SJCRH30 (cell line): ENCODE results near the gene ULK1. TPM values are rescaled to one million over a fixed set of nuclear protein-coding genes. Genes with fewer than 3 reads are reported as not detected.
"Not testable (repeated sequence)": the region's sequence is repeated elsewhere in the genome, so short reads cannot be mapped to it uniquely, and the experiment has no call there.

Source experiments
- DNase-seq, 2 experiments: peaks; one replicate each; pipeline ENCODE4 v3.0.0-alpha.2; 2015 to 2020
- H3K27ac ChIP-seq: fragments of 250-450 bp; sonication (Bioruptor Pico); 2 replicates; pipeline ENCODE4 v1.5.1; 2020; ENCODE audit warnings: mild to moderate bottlenecking, moderate library complexity
- H3K27me3 ChIP-seq: fragments of 250-450 bp; sonication (Bioruptor Pico); 2 replicates; pipeline ENCODE4 v1.5.1; 2020; ENCODE audit warnings: mild to moderate bottlenecking, moderate library complexity
- H3K36me3 ChIP-seq: fragments of 250-450 bp; sonication (Bioruptor Pico); 2 replicates; pipeline ENCODE4 v1.5.1; 2020; ENCODE audit warnings: mild to moderate bottlenecking, moderate library complexity
- H3K4me1 ChIP-seq: fragments of 250-450 bp; sonication (Bioruptor Pico); 2 replicates; pipeline ENCODE4 v1.5.1; 2020; ENCODE audit warnings: mild to moderate bottlenecking, moderate library complexity
- H3K4me3 ChIP-seq: fragments of 250-450 bp; sonication (Bioruptor Pico); 2 replicates; pipeline ENCODE4 v1.5.1; 2020; ENCODE audit warnings: mild to moderate bottlenecking, moderate library complexity
- H3K9me3 ChIP-seq: fragments of 250-450 bp; sonication (Bioruptor Pico); replicated peaks from 2 replicates; pipeline ENCODE4 v1.5.1; 2020; ENCODE audit warnings: mild to moderate bottlenecking, moderate library complexity
- total RNA-seq: library from RNA; depleted of rRNA; stranded (reverse); fragments of >200 nt; shearing (Covaris generic); gene quantifications from 2 replicates; pipeline ENCODE4 v1.2.3, GENCODE V29; 2014

ULK1 gene
- total RNA-seq, 1 experiment from 2014 or later, result 7.2 TPM

GRCh38 chr12:131943389-131943788 is 49.0 kb downstream of the ULK1 start:
- peaks cover 32% of the 10 kb centered on the region for H3K36me3 ChIP-seq
- H3K4me1 ChIP-seq, result no peaks in the 10 kb centered on the region
- no peaks in the 10 kb centered on the region for H3K9me3 ChIP-seq
- H3K27me3 ChIP-seq, result no peaks in the 10 kb centered on the region
- DNase-seq, result no peak
- no peak overlapping the region for H3K27ac ChIP-seq
- no peak overlapping the region for H3K4me3 ChIP-seq

- Histone ChIP-seq H3K9me3 (no peaks in the 10 kb centered on the region), H3K4me3 (no peak overlapping the region), H3K27ac (no peak overlapping the region), H3K27me3 (no peaks in the 10 kb centered on the region), H3K36me3 (peaks cover 31% of the 10 kb centered on the region), H3K4me1 (no peaks in the 10 kb centered on the region)
- DNase-seq, result no peak
Observed at GRCh38 chr12:131943876-131944275, 49.5 kb downstream of the ULK1 start.

GRCh38 chr12:131944601-131945251 is 50.3 kb downstream of the ULK1 start:
- Histone ChIP-seq H3K27me3 (no peaks in the 10 kb centered on the region), H3K36me3 (peaks cover 31% of the 10 kb centered on the region), H3K27ac (no peak overlapping the region), H3K9me3 (no peaks in the 10 kb centered on the region), H3K4me3 (no peak overlapping the region), H3K4me1 (no peaks in the 10 kb centered on the region)
- DNase-seq, result no peak

GRCh38 chr12:131946757-131947156 is 52.3 kb downstream of the ULK1 start:
- Histone ChIP-seq H3K4me1 (no peaks in the 10 kb centered on the region), H3K36me3 (peaks cover 21% of the 10 kb centered on the region), H3K4me3 (no peak overlapping the region), H3K9me3 (no peaks in the 10 kb centered on the region), H3K27me3 (no peaks in the 10 kb centered on the region), H3K27ac (no peak overlapping the region)
- DNase-seq, result no peak

- no peaks in the 10 kb centered on the region for H3K4me1 ChIP-seq
- H3K27ac ChIP-seq, result no peak overlapping the region
- H3K4me3 ChIP-seq, result no peak overlapping the region
- H3K27me3 ChIP-seq, result no peaks in the 10 kb centered on the region
- DNase-seq, result no peak
- H3K36me3 ChIP-seq, result peaks cover 16% of the 10 kb centered on the region
- H3K9me3 ChIP-seq, result no peaks in the 10 kb centered on the region
Observed at GRCh38 chr12:131947482-131948027, 53.1 kb downstream of the ULK1 start.

GRCh38 chr12:131948166-131948712 is 53.8 kb downstream of the ULK1 start:
- Histone ChIP-seq H3K36me3 (peaks cover 9% of the 10 kb centered on the region), H3K9me3 (no peaks in the 10 kb centered on the region), H3K27ac (no peak overlapping the region), H3K4me3 (no peak overlapping the region), H3K4me1 (no peaks in the 10 kb centered on the region), H3K27me3 (no peaks in the 10 kb centered on the region)
- no peak for DNase-seq

GRCh38 chr12:131948713-131949430 is 54.5 kb downstream of the ULK1 start:
- H3K4me3 ChIP-seq, result peak overlapping the region; percentile 86
- H3K27ac ChIP-seq, H3K9me3 ChIP-seq, H3K4me1 ChIP-seq, H3K36me3 ChIP-seq, H3K27me3 ChIP-seq, DNase-seq: not testable (repeated sequence)

- H3K4me3 ChIP-seq, result peak within 1 kb of the TSS; percentile 86
Observed at GRCh38 chr12:131949431-131950181, 55.2 kb downstream of the ULK1 start, which contains the start of gene EP400. TSS of gene EP400 (plus strand) at chr12:131949942. CDS start at chr12:131960620, 10,678 bp downstream.

GRCh38 chr12:131950182-131950913 is 55.9 kb downstream of the ULK1 start:
- Histone ChIP-seq H3K4me1 (no peaks in the 10 kb centered on the region), H3K27ac (peak overlapping the region; percentile 53), H3K4me3 (peak overlapping the region; percentile 86), H3K27me3 (no peaks in the 10 kb centered on the region), H3K36me3 (no peaks in the 10 kb centered on the region), H3K9me3 (no peaks in the 10 kb centered on the region)
- DNase-seq, result peak; percentile 23 to 35

More at GRCh38 chr12:131949431-131950181, 55.2 kb downstream of the ULK1 start, which contains the start of gene EP400:
- no peaks in the 10 kb centered on the region for H3K9me3 ChIP-seq
- H3K27ac ChIP-seq, result peak within 1 kb of the TSS; percentile 53
- H3K4me1 ChIP-seq, result no peaks in the 10 kb centered on the region
- H3K36me3 ChIP-seq, result no peaks in the 10 kb centered on the region
- no peaks in the 10 kb centered on the region for H3K27me3 ChIP-seq
- peak; percentile 92 to 94 for DNase-seq

- not testable (repeated sequence) for DNase-seq, H3K9me3 ChIP-seq, H3K4me1 ChIP-seq, H3K27ac ChIP-seq, H3K4me3 ChIP-seq, H3K27me3 ChIP-seq, H3K36me3 ChIP-seq
Observed at GRCh38 chr12:131953810-131954209, 59.4 kb downstream of the ULK1 start.

- H3K4me1 ChIP-seq, DNase-seq, H3K4me3 ChIP-seq, H3K9me3 ChIP-seq, H3K27me3 ChIP-seq, H3K27ac ChIP-seq, H3K36me3 ChIP-seq: not testable (repeated sequence)
Observed at GRCh38 chr12:131954460-131954859, 60.0 kb downstream of the ULK1 start.

- H3K9me3 ChIP-seq, result no peaks in the 10 kb centered on the region
- H3K36me3 ChIP-seq, result peaks cover 14% of the 10 kb centered on the region
- H3K4me1 ChIP-seq, result peaks cover 8% of the 10 kb centered on the region
- no peak for DNase-seq
- no peak overlapping the region for H3K27ac ChIP-seq
- no peak overlapping the region for H3K4me3 ChIP-seq
- H3K27me3 ChIP-seq, result no peaks in the 10 kb centered on the region
Observed at GRCh38 chr12:131959116-131959515, 64.7 kb downstream of the ULK1 start.

- Histone ChIP-seq H3K4me3 (no peak overlapping the region), H3K4me1 (peaks cover 8% of the 10 kb centered on the region), H3K36me3 (peaks cover 14% of the 10 kb centered on the region), H3K9me3 (no peaks in the 10 kb centered on the region), H3K27ac (no peak overlapping the region), H3K27me3 (no peaks in the 10 kb centered on the region)
- no peak for DNase-seq
Observed at GRCh38 chr12:131959641-131960589, 65.5 kb downstream of the ULK1 start.
